HG02938 (cell line): Measurements from ENCODE around the gene DOHH.

Experiments used
- ATAC-seq: cut with Tn5 transposase; IDR thresholded peaks from one replicate; pipeline ENCODE4 v1.9.1; 2021; ENCODE audit warnings: mild to moderate bottlenecking, moderate library complexity; ENCODE audit not compliant: unreplicated experiment

Gene DOHH

GRCh38 chr19:3444695-3445234 is 55.7 kb downstream of the DOHH start:
- ATAC-seq: no peak

GRCh38 chr19:3443840-3444694 is 56.4 kb downstream of the DOHH start:
- ATAC-seq: no peak

DNA sequence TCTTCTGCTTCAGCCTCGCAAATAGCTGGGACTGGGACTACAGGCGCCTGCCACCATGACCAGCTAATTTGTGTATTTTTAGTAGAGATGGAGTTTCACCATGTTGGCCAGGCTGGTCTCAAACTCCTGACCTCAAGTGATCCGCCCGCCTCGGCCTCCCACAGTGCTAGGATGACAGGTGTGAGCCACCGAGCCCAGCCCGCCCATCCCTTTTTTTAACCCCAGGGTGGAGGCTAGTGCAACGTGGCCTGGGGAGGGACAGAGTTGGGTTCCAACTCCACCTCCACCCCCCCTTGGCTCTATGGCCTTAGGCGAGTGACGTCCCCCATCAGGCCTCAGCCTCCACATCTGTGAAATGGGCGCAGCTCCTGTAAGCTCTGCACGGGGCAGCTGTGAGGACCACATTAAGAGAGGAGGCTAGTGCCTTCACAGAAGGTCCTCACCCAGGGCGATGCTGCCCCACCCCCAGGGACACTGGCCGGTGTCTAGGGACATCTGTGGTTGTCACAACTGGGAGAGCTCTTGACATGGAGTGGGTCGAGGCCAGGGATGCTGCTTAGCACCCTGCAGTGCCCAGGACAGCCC is 57.9 kb downstream of the DOHH start:
- ATAC-seq: no peak

GRCh38 chr19:3441986-3442329 is 58.5 kb downstream of the DOHH start:
- no peak for ATAC-seq

DNA sequence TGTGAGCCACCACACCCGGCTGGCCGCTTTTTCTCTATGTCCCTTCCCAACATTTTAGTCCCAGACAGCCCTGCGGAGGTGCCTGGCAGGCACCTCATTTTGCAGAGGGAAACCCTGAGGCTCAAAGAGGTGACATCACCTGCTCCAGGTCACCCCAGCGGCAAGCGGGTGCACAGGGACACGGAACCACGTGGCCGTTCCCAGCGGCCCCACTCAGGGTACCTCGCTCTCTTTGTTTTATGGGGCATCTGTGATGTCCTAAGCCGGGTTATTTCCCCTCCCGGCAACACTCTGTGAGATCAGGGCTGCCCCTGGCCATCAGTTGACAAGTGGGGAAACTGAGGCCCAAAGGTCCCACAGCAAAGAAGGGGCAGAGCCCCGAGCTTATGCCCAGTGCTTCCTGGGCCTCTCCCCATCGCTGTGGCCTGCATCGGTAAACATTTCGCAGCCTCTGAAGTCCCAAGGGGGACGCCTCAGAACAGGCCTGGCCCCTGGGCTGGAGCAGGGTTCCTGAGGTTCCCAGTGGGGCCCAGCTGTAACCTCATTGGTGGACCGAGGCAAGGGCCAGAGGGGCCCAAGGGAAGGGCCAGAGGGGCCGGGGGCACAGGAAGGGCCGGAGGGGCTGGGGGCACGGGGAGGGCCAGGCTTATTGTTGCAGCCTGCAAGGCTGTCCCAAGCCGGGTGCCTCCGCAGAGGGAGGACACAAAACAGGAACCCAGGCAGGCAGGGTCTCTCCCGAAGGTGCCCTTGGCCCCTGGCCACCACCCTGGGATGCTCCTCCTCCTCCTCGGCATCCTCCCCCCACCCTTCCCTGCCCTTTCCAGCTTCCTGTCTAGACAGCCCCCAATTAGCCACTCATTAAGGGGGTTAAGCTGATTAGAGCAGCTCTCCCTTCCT is 59.1 kb downstream of the DOHH start:
- no peak for ATAC-seq
